Activated CD4-positive, alpha-beta T cell treated with anti-CD3 and anti-CD28 coated beads for 1 hour (primary cell): ENCODE measurements around the gene STX18.

Source experiments
- DNase-seq: peaks from one replicate; pipeline ENCODE4 v3.0.0-alpha.2; 2020

STX18 gene

DNA sequence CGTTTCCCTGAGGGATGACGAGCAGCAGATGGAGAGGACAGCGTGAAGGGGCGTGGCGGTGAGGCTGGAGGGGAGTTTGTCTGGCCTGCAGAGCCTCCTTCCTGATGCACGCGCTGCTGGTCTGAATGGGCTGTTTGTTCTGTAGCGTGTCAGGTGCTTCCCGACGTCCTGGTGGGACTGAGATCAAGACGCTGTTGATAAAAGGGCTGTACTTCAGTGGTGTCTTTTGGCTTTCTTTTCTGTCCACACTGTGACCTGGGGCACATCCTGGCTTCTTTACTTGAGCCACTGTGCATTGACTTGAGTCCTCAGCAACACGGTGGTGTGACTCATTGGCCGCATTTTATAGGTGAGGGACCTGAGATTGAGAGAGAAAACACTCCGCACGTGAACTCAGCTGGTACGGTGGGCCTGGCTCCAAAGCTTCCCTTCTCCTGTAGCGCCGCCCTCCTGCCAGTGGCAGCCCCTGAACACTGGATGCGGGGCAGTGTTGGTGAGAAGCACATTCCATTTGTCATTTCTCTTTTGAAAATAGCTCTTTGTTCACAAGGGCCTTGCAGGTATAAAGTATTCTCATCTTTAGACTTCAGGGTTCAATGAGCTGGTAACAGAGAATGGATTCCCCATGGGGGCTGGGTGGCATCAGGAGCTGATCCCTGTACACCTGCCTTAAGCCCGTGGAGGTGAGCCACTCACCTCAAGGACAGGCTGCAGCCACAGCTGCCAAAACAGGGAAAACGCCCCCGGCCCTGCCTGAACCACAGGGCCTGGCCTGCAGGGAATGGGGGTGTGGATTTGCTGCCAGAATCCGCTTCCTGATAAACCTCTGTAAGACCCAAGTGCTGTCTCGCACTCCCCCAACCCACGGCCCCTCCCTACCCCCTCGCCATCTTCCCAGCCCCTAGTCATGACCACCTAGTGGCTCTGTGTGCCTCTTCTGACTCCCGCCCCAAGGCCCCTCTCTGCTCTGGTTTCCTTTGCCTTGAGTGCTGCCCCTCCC lies 125.7 kb downstream of the STX18 start:
- no peak for DNase-seq

DNA sequence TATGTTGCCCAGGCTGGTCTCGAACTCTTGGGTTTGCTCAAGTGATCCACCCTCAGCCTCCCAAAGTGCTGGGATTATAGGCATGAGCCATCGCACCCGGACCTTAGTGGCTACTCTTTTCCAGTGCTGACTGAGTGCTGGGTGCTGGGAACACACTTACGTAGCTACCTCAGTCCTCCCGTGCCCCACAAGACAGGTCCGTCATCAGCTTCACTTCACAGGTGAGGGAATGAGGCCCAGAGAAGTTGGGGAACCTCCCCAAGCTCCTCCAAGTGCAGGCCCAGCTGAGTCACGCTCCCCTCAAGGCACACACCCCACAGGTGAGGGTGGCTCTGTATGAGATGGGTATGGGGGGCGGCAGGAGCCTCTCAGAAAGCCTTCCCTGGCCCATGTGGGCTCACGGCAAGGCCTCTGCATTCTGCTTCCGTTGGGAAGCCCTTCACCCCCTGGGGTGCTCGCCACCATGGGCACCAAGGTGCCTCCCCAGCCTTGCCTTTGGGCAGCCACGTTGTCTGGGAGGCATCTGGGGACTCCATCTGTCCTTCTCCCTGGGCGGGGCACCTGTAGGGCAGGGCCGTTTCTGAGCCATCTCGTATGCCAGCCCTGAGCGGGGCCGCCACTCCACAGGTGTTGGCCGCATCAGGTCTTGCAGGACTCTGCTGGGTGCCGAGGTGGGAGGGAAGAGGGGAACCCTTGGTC lies 126.6 kb downstream of the STX18 start:
- no peak for DNase-seq

DNA sequence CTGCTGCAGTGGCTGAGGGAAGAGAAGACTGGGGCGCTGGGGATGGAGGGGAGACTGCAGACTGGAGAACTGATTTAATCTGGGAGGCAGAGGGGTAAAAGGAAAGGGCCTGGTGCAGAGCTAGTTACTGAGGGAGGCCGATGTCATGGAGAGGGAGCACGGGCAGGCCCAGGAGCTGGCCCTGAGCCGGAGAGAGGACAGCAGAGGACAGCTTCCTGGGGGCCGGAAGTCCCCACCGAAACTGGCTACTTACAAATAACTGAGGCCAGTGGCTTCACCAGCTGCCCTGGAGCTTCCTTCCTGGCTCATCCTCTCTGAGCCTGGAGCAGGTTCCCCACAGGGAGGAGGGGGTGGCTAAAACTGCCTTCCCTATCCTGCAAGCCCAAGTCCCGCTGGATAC lies 128.0 kb downstream of the STX18 start:
- DNase-seq = no peak

DNA sequence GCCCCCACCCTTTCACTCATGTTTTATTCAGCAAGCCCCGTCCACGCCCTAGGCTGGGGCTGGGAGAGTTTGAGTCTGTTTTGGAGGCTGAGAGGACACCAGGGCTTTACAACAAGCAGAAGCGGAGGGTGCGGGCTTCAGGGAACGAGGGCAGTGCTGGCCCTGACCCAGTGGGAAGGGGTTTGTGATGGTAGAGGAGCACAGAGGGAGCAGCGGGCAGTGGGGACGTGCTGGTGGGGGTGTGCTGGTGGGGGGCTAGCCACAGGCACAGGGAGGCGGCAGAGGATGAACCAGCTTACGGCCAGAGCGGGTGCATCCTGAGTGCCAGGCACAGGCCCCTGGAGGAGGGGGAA lies 128.5 kb downstream of the STX18 start:
- DNase-seq = no peak

DNA sequence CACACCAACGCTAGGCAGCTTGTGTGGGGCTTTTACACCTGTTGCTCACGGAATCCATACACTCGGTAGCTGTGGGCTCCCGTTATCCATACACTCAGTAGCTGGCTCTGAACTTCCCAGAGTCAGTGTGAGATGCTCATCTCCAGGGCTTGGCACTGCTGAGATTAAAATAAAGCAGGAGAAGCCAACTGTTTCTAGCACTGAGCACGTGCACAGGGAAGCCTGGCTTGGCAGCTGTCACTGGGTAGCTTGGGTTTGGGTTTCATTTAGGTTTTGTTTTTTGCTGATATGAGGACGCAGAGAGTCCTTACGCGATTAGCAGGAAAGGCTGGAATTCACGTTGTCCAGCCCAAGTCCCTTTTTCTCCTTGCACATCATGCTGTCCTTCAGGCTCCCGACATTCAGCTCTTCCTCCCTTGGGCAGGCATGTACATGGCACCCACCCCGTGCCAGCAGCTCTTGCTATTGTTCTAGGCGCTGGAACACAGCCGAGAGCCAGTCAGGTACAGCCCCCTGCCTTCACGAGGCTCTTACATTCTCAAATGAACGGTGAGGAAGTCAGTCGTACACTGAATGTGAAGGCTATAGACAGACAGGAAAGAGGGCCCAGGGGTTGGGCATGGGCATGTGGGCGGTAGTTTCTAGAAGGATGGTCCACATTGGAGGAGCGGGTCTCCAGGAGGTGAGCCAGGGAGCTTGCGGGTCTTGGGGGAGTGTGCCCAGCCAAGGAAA lies 129.0 kb downstream of the STX18 start:
- DNase-seq = no peak

DNA sequence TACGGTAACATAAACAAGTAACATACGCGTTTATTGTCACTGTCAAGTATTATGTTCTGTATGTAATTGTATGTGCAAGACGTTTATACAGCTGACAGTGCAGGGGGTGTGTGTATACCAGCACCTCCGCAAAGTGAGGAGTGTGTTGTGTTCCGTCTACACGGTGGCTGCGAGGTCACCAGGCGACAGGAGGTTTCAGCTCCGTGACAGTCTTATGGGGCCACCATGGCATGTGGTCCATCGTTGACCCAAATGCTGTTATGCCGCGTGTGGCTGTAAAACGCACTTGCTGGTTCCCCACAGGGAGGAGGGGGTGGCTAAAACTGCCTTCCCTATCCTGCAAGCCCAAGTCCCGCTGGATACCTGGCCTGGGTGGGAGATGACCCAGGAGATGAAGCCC lies 129.9 kb downstream of the STX18 start:
- DNase-seq = no peak

DNA sequence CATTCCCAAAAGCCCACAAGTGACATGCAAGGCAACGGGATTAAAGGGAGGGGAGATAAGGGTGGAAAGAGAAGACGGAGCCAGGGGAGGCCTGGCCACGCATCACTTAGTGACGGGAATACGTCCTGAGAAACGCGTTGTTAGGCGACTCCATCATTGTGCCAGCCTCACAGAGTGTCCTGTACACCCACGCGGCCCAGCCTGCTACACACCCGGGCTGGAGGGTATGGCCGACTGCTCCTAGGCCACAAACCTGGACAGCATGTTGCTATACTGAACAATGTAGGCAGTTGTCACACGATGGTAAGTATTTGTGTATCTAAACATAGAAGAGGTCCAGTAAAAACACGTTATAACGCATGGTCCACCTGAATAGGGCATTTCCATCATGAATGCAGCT lies 131.6 kb downstream of the STX18 start:
- DNase-seq = no peak

DNA sequence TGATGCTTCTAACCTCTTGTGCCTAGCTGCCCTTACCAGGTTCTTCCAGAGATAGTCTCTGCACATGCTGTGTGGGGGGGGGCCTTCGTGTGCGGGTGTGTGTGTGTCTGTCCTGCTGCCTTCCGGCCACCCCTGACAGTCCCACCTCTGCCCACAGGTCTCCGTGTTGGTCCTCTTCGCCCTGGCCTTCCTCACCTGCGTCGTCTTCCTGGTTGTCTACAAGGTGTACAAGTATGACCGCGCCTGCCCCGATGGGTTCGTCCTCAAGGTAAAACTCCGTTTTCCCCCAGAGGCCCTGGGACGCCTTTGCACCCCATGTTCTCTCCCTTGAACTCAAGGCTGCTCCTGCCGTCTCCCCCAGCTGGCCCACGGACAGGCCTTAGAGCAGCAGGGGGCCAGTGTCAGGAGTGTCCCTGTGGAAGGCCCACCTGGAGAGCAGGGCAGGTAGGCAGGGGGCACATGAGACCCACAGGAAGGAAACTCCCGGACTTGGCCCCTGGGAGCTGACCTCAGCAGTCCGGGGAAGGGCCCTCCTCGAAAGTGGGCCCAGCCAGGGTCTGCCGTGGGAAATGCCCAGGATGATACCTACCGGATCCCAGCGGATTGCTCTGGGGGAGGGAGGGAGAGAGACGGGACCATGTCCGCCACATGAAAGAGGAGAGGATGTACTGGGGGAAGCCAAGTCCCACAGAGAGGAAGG lies 132.3 kb downstream of the STX18 start:
- DNase-seq = no peak

DNA sequence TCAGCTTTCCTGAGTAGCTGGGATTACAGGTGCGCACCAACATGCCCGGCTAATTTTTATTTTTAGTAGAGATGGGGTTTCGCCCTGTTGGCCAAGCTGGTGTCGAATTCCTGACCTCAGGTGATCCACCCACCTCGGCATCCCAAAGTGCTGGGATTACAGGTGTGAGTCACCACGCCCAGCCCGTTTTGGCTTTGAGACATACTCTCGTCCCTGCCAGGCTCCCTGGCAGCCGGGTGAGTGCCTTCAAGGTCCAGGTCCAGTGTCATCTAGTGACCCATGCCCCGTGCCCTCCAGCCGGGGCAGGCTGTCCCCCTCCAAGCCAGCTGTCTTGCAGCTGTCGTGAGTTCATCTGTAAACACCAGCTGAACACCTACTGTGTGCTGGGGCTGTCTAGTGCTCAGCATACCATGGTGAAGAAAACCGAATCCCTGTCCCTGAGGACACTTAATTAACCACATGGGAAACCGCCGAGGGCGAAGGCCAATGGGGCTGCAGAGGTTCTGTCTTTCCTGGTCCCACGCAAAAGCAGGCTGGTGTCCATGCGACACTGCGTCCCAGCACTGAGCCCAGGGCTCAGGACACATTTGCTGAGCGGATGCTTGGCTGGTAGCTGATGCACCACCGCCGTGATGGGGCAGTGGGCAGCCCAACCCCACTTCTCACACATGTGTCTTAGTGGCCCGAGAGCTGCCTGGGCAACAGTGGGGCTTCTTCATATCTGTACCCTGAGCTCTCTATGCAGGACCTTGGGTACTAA lies 133.1 kb downstream of the STX18 start:
- no peak for DNase-seq

DNA sequence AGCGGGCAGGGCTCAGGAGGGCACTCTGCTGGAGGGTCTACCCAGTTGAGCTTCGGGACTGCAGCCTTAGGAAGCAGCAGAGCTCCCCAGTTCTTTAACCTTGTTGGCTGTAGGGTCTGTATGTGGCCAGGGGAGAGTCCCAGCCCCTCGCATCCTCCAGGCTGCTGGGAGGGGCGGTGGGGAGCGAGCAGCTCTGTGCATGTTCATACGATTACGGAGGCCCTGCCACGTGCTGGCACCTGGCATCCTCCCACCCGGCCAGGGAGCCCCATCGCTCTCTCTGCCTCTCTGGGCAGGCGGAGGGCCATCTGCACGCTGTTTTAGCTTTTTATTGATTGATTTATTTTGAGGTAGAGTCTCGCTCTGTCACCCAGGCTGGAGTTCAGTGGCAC lies 133.7 kb downstream of the STX18 start:
- DNase-seq = no peak

DNA sequence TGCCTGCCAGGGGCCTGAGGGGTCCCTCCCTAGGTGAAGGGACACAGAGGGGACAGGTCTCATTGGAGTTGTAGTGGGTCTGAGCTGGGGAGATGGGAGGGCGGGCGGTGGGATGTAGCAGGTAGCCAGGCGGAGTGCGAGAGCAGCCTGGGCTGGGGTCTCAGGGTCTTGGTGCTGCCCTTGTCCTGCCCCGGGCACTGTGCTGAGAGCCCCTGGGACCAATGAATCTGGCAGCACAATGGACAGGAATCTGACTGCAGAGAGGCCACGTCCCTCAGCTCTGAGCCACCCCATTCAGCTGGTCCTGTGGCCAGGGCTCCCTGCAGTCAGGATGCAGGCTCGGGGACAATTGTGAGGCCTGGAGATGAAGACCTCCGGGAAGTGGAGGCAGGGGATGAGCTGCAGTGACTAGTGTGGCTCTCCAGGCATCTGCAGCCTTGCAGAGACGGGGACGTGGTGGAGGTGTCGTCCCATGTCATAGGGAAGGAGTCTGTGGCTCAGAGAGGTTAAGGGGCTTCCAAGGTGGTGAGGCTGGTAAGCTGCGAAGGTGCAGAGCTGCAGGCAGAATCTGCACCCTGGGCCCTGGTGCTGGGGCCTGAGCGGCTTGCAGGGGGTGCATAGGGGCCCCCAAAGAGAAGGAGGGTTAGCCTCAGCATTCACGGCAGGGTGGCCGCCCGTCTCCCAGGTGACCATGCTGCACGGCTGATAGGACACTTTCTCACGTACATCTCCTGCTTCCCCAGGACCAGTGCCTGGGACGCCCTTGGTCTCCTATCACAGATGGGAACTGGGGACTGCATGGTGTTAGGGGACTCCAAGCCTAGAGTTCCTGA lies 134.3 kb downstream of the STX18 start:
- DNase-seq = no peak

DNA sequence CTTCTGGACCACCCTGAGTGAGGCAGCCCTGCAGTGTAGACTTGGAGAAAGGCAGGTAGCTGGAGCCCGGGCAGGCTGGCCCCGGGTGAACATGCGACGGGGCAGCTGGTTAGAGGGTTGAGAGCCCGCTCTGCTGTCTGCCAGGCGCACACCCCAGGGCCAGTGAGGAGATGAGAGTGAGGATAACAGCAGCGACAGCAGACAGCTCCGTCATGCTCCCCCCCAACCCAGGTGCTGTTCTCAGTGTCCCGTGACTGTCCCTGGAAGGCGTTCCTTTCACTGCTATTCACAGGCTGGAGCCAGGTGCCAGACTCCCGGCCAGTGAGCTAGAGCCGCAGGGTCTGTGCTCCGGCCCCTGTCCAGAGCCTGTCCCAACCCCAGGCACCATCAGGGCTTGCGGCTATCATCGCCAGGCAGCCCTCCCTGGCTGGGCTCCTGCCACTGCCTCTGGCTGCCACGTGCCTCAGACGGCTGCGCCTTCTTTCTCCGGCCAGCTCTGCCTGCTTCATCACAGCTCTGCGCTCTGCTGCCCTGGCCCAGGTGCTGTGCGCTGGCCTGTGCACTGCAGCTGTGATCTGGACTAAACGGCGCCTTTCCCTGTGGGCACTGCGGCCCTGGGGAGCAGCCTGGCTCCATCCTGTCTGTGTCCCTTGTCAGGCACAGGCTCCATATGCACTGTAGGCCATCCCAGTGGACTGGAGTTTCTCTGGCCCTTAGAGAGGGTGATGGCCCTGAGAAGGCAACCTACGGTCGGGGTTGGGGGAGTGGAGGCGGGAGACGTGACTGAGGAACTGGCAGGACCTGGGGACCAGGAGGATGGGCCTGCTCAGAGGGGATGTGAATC lies 135.2 kb downstream of the STX18 start:
- DNase-seq = no peak

DNA sequence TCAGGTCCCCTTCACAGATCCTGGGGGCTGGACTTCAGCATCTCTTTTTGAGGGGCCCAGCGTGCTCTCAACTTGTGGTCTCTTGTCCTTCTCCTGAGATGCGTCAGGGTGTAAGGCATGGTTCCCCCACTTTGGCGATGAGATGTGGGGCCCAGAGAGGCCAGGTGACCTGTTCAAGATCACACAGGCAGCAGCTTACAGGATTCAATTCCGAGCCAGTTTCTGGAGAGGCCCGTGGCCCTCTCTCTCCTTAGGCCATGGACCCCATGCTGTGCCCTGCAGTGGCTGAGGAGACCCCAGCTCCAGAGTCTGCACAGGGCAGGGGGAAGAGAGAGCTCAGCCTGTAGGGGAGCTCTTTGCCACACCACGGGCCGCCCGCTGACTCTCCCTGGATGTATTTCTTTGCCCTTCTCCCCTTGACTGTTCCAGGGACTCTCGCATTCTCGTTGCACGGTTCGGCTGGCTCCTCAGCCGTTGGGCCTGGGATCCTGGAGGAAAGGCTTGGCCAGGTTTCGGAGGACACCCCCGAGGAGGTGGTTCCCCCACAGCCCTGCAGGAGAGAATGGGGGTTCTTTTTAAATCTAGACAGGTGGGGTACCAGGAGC lies 136.4 kb downstream of the STX18 start:
- DNase-seq = no peak

DNA sequence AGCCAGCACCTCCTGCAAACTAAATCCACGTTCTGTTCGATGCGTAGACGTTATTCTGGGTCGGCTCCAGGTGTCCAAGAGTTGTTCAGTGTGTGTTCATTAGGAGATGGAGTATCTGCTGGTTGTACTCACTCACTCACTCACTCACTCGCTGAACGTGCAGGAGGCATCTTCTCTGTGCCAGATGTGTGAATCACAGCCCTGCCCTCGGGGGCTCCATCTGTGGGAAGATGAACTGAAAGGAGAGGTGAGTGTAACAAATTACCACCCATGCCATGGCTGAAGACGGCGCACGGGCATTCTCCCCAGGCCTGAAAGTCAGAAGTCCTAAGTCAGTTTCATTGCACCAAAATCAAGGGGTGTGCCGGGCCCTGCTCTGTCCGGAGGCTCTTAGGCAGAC lies 138.9 kb downstream of the STX18 start:
- DNase-seq = no peak

DNA sequence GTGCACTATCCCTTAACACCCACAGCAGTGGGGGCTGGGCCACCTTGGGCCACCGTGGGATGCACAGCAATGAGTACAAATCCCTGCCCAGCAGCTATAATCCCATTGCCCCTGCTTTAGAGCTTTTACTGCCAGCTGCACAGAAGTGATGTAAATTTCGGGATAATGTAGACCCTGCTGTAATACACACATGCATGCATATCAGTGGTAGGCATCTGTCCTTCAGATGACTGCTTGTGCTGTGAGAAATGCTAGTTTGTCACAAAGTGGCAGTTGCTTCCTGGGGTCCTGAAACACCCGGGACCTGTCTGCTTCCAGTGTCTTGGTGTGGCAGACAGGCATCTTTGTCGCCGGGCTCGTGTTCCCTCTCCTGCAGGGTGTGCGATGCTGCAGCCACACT lies 140.8 kb downstream of the STX18 start:
- DNase-seq = no peak

DNA sequence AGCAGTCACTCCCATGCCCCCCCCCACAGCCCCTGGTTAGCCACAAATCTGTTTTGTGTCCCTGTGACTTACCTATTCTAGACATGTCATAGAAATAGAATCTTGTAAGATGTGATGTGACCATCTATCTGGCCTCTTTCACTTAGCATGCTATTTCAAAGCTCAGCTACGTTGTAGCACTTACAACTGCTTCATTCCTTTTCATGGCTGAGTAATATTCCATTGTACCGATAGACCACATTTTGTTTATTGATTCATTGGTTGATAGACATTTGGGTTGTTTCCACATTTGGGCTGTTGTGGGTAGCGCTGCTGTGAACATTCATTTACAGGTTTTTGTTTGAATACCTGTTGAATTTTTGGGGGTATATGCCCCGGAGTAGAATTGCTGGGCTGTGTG lies 143.4 kb downstream of the STX18 start:
- DNase-seq = no peak

DNA sequence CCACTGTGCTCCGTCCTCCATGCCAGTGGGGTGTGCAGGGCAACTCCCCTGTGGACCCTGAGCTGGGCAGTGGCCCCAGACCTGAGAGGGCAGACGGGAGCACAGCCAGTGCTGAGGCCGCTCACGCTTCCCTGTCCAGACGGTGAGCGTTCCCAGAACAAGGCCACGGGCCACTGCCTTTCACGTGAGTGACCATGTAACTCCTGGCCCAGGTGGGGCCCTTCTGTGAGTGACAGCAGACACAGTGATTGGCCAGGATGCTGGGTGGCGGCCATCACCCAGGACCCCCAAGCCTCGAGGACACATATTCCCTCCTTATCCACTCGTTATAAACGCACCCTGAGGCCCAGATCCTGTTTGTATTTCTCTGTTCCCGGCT lies 144.4 kb downstream of the STX18 start:
- DNase-seq = no peak

DNA sequence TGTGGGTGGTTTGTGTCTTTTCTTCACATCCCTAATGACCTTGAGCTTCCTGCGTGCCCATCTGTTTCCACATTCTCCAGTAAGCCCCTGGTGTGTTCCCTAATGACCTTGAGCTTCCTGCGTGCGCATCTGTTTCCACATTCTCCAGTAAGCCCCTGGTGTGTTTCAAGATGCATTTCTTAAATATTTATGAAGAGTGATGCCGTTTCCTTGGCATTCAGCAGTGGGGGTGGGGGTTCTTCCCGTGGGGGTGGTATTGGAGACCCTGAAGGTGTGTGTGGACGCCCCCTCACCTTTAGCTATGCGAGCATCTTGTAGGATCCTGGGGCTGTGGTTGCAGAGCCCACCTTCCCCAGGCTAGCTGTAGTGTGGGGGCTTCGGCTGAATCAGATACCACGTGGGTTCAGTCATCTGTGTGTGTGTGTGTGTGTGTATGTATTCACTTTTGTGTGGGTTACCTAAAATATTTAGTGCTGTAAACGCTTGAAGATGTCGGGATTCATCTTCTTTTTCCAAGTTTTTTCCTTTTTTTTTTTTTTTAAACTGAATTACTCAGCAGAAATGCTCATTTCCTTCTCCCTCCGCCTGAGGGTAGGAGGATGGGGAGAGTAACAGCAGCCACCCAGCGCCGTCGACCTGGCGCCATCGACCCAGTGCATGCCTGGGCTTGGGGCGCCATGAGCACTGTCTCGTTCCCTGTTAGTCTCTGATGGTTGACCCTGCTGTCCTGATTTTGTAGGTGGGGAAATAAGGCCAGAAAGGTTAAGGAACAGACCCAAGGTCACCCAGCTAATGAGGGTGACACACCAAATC lies 145.0 kb downstream of the STX18 start:
- DNase-seq = no peak
